ENCODE results near the gene CSNK2A1.
"Not testable (repeated sequence)": the region's sequence is repeated elsewhere in the genome, so short reads cannot be mapped to it uniquely, and the experiment has no call there.

The CSNK2A1 gene

DNA sequence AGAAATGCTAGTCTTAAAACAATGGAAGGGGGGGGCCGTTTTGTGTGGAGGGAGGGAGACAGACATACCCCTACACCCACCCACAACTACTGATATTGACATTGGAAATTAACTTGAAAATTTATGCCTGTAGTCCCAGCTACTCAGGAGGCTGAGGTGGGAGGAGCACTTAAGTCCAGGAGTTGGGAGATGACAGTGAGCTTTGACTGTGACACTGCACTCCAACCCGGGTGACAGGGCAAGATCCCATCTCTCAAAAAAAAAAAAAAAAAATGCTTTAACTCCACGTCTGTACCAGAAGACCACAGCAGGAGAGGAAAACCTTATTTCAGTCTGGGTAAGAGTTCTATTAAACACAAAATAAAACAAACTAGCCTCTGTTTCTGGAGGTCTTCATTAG, 83.4 kb downstream of the CSNK2A1 start:
- no peak for DNase-seq (ENCODE audit: low read depth, low spot score)

DNA sequence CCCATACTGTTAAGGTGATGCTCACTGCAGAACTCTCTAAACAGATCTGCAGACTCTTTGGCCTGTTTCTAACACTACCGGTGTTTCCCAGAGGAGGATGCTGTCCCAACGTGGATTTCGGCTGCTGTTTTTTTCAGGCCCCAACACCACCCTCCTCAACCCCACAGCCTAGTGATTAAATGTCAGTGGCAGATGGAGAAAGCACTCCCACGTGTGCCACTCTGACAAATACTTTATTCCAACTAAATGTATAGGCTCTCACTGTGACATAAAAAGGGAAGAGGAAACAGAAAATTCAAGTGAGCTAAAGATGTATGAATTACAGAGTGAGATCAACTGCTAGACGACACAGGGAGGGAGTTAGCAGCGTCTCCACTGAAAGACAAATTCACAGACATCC, 84.8 kb downstream of the CSNK2A1 start:
- no peak for DNase-seq (ENCODE audit: low read depth, low spot score)

DNA sequence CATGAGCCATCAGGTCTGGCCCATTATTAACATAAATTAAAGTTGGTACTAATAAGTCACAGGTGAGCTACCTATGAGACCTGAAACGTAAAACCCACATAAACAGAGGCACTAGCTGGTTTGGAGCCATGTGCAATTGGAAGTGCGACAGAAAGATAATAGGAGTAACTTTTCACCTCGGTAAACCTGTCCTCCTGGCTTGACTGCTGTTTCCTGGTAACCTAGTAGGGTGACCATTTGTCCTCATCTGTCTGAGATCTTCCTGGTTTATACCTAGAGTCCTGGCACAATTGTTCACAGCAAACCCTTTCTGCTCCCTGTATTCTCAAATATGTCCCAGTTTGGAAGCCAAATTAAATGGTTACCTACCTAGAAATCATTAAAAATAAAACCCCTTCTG, 88.6 kb downstream of the CSNK2A1 start:
- DNase-seq (ENCODE audit: low read depth, low spot score) = no peak

DNA sequence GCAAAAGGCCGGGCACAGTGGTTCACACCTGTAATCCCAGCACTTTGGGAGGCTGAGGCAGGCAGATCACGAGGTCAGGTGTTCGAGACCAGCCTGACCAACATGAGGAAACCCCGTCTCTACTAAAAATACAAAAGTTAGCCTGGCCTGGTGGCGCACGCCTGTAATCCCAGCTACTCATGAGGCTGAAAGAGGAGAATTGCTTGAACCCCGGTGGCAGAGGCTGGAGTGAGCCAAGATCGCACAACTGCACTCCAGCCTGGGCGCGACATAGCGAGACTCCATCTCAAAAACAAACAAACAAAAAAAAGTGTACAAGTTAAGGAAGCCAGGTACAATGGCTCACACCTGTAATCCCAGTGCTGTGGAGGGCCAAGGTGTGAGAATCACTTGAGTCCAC, 91.6 kb downstream of the CSNK2A1 start:
- not testable (repeated sequence) for DNase-seq (ENCODE audit: low read depth, low spot score)

DNA sequence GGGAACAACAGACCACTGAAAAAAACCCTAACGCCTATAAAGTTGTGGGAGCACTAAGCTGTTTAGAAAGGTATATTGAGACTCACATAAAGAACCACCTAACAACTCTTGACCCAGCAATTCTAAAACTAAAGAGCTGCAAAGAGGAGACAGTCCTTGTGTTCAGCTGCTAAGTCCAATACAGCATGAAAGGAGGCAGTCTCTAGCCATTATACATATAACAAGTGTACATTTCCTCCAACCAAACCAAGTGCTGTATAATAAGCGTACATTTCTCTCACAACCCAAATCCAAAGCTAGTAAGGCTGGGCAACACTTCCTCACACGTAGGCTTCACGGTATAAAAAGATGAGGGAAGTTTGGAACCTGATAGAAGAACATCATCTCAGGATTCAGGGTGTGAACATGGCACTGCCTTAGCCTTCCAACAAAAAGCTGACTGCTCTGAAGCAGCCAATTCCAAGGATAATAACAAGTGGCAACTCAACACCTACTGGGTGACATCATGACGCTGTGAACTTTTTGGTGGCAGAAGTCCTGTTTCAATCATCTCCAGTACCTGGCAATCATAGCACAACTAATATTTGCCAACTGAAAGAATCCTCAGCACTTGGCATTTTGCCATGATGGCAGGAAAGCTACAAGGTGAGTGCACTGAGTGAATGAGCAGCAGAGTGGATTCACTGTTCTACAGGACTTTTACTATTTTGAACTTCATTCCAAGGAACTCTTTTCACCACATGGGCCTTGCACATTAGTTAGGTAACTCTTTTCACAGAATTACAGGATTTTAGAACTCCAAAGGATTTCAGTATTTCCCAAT, 97.9 kb downstream of the CSNK2A1 start:
- DNase-seq (ENCODE audit: low read depth, low spot score) = no peak

DNA sequence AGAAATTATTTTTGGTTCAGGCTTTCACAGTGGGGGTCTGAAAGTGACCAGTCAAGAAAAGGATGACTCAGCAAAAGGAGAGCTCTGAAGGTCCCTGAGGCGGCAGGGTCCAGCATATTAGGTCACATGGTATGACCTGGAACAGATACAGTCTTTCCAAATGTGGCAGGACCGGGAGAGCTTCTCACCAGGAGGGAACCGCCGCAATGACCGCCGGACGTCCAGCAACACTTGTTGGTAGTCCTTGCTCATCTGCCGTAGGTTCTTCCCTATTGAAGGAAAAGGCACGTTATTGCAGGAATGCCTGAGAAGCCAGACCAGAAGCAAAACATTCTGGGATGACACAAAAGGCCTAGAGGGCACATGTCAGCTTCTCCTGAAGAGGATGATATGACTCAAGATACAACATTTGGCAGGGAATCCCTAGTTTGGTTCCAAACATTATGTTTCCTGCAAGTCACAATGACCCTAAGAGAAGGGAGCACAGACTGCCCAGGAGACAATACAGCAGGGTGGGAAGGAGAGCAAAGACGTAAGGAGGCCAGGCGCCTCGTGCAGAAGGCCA, 98.6 kb downstream of the CSNK2A1 start:
- no peak for DNase-seq (ENCODE audit: low read depth, low spot score)

DNA sequence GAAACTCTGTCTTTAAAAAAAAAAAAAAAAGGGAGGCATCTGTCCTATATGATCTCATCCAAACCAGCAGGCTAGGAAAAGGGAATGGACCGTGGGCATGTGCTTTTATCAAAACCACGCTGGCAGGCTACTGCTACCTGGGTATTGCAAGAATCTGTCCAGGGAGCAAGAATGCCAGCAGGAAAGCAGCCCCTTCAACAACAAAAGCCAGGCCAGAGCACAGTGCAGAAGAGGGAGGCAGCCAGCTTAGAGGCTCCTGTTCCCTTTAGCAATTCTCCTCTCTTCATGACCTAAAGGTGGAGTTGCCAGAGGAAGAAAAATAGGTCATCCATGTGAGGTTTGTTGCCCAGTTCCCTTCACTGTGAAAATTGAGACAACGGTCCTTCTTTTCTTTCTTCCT, 99.5 kb downstream of the CSNK2A1 start:
- DNase-seq (ENCODE audit: low read depth, low spot score) = no peak

DNA sequence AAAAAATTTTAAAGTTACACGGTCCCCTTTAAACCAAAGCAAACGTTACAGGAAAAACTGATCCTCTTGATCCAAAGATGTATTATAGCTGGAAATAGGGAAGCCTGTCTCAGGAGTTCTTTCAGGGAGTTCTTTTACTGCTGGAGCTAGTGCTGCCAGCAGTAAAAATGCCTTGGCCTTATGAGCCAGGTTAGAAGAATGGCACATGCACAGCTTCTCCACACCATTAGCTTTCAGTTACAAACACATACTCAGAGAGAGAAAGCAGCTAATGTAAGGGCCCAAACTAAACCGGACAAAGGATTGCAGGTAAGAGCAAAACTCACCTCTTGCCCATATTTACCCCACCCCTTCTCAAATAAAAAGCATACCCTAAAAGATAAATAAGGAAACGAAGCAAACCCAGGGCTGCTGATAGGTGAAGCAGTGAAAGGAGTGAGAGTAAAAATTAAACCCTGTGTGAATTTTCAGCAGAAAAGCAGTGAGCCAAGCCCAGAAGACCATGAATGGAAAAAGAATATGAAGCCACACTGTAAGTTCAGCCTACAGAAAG, 100.3 kb downstream of the CSNK2A1 start:
- no peak for DNase-seq (ENCODE audit: low read depth, low spot score)

DNA sequence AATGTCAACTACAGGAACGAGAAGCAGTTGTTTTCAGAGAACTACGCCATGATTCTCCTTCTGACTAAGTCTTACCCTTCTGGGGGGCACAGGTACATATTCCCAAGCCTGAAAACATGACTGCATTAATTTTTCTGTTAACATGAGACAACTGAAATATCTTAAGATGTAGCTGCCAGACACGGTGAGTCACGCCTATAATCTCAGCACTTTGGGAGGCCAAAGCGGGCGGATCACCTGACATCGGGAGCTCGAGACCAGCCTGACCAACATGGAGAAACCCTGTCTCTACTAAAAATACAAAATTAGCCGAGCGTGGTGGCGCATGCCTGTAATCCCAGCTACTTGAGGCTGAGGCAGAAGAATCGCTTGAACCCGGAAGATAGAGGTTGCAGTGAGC, 103.0 kb downstream of the CSNK2A1 start:
- DNase-seq (ENCODE audit: low read depth, low spot score) = no peak

DNA sequence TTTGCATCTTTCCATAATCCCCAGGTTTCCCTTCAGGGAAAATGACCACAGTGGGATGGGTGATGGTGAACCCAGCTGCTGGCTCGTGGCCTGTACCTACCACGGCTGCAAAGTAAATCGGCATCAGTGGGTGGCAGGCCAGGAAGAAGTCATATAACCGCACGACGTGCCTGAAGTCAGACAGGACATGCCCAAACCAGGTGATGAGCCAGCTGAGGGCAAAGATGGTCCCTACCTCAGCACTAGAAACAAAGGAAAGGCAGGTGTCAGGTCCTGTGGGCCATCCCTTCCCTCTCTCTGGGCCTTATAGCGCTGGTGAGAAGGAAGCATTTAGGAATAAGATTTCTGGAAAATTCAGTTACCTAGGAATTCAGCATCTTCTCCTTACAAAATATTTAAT, 103.4 kb downstream of the CSNK2A1 start:
- no peak for DNase-seq (ENCODE audit: low read depth, low spot score)

DNA sequence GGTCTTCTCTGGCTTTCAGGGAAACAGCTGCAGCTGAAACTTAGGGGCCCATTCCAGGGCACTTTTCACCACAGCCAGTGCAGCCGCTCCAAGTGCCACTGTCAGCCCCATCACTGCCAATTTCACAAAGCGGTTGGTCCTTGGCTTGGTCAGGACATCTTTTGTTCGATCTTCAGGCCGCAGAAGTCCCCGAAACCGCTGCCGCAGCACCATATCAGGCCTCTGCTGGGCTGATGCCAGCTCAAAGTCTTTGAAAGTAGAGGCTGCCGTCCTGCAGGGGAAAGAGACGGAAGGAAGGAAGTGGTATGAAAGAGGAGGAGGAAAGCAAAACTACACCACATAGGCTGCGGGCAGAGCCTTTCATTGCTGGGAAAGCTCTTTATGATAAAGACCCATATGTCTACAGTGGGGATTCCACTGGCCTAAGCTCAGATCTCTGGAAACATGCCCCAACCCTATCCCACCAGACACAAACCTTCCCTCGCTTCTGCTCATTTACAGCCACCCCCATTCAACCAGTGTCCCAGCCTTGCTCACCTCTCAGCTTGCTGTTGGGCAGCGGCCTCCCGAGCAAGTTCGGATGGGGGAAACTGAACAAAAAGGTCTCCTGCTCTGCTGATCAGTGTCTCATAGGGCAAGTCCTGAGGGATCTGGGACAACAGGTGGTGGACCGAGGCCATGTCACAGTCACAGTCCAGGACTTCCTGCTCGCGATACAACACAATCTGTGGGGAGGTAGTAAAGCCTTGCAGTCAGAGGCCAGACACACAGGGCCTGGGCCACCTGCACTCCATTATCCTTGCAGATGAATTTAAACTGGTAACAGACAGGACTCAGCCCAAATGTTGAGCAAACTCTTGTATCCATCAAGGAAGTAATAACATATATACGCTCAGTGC, 104.8 kb downstream of the CSNK2A1 start:
- no peak for DNase-seq (ENCODE audit: low read depth, low spot score)

DNA sequence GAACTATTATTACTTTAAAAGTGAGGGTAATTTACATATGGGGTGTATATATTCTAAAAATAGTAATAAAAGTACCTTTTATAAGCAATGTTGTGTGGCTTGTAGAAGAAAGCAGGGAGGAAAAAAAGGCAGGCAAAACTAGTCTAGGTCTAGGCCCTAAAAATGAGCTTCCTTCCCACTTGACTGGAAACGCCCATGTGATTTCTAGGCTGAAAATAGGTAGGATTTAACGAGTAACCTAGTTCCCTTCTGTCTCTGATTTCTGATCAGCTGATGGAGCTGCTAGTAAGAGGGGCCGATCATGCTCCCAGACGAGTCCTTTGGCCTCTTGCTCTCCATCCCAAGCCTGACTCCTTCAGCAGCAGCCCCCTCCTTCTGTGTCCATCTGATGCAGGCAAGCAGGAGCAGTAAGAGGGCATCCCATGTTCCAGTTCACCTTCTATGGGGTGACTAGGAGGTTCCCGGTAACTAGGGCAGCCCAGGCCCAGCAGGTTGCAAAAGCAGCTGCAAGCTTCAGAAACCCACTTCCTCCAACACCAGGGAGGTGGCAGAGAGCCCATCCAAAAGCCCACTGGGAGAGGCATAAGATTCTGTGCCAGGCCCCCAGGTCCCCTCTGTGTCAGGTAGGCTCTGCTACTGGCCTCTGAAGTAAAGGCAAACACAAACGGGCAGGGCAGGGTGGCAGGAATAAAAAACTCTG, 105.7 kb downstream of the CSNK2A1 start:
- no peak for DNase-seq (ENCODE audit: low read depth, low spot score)

DNA sequence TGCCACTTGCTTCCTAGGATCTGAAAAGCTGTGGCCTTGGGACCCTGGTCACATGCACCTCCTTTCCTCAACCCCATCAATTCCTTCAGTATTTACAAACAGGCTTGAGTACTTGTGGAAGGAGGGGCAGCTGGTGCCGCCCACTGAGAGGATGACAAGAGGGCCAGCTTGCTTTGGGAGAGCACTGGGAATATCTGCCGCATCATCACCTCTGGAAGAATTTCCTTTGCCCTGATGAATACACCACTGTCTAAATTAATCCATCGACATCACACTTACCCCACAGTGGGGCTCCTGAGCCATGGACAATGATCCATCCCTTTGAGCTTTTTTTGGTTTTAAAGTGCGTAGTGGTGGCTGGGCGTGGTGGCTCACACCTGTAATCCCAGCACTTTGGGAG, 107.1 kb downstream of the CSNK2A1 start:
- DNase-seq (ENCODE audit: low read depth, low spot score) = no peak

DNA sequence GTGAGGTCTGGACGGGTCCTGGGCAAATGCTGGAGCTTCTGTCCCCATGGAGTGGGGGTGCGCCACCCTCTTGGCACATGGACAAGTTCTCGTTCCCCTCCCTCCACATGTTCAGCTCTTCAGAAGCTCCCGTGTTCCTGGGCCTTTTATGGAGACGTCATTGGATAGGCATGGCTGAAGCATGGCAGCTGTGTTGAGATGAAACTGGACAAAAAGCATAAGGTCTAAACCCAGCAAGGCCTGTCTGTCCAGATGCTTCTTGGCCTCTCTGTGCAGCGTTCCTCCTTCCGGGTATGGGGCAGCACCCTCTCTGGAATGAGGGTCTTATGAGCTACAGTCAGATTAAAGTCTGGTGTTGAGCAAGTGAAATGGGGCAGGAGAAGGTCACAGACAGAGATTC, 108.0 kb downstream of the CSNK2A1 start:
- DNase-seq (ENCODE audit: low read depth, low spot score) = no peak

DNA sequence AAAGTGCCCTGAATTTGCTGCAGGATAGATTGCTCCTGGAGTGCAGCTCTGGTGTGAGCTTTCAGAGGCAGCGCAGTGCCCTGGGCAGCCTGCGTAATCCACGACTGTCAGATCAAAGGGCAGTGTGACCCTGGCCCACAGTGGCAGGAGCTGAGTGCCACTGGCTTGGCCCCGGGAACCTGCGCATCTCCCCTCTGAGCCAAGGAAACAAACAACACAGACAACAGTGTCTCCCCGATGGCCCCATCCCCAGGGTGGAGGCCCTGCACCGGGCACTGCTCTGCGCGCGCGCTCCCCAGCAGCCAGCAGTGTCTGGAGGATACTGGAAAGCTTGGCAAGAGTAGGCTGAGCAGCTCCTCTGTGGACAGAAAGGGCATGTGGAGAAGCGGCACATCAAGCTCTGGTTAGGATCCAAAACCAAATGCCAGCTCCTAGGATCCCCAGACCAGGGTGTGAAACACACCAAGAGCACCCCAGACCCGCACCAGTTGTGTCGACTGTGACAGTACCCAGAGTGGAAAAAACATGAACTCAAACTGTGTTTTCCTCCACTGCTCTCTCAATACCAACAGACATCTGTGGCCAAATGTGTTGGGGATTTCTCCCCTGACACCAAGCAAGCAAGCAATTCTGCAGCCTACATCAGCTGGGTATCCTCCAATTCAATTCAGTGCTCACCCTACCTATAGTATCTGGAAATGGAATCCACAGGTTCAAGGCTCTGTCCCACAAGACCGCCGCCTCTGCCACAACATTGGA, 108.8 kb downstream of the CSNK2A1 start:
- DNase-seq (ENCODE audit: low read depth, low spot score) = no peak

DNA sequence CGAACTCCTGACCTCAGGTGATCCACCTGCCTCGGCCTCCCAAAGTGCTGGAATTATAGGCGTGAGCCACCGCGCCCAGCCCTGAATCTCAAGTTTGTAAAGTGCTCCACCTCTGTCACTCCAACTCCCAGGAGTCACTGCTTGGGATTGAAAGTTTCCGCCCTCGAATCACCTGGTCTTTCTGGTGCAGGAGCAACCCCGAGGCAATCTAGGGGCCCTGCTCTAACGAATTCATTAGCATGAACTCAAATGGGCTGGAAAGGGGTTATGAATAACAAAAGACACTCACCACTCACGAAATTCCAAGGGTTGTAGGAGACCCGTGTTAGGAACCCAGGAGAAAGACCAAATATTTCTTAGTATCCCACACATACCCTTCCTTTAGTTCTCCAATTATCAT, 109.4 kb downstream of the CSNK2A1 start:
- DNase-seq (ENCODE audit: low read depth, low spot score) = peak; percentile 81

DNA sequence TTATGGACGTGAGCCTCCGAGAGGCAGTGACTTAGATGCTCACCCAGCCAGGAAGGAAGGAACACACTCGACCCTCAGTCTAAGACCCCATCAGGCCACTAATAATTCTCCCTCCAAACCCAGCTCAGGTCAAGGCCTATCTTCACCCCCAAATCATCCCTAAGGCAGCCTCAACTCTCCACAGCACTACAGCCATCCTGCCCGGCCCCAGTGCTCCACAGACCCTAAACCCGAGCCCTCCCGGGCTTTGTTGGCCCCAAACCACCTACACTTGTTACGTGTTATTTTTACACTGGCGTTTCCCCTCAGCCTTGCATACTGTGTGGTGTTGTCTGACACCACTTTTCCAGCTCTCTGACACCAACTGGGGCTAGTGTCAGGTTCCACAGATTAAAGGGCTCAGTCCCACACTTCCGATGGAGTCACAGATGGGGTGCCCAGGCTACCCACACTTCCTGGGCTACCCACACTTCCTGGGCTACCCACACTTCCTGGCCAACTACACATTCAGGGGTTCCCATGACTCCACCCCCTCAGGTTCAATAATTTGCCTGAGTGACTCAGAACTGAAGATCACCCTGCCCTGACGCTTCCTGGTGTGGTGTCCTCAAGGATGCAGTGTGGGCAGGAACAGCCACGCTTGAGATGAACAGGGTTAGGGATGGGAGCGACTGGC, 110.2 kb downstream of the CSNK2A1 start:
- DNase-seq (ENCODE audit: low read depth, low spot score) = no peak

DNA sequence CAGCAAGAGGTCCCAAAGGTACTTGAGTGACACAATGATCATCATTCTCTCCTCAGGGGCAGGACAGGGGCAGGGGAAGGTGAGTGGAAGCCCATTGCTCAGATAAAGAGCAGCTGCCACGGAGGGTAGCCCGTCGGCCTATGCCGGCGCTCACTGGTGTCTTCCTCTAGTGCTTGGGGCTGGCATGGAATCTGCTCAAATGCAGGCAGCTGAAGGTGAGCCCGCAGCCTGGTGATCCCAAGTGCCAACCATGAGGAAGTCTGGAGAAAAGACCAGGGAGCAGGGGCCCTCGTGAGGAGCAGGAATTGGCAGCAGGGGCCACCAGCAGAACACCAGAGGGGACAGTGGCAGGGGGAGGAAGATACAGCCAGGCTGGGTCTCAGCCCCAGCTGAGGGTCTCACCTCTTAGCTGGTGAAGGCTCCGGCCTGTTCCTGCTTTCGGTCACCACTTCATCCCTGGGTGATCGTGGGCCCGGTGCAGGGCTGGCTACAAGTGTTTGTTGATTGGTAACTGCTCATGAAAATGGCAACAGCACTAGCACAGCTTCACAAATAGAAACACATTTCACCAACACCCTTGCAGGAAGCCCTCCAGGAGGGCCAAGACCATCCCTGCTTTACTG, 110.8 kb downstream of the CSNK2A1 start:
- no peak for DNase-seq (ENCODE audit: low read depth, low spot score)

DNA sequence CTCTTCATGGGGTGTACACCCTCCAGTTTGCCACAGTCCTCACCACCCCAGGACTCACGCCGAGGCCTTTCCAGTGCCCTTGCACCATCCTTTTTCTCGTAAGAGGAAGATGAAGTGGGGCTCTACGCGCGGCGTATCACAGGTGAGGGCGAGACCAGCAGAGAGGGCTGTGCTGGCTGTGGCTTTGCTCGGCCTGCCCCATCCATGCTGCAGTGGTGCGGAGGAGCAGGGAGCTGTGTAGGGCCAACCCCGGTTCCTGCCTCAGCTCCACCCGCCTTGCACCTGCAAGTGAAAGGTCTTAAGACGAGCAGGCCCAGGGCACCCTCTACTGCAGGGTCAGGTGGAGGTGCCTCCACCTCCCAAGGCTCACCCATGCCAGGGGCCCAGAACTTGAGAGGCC, 111.4 kb downstream of the CSNK2A1 start:
- DNase-seq (ENCODE audit: low read depth, low spot score) = no peak

Measured in iPS DF 19.7 (cell line).